K562 (cell line): ENCODE measurements around the gene TCFL5. TPM values are rescaled to one million over a fixed set of nuclear protein-coding genes. Genes with fewer than 3 reads are reported as not detected.

Source experiments
- ATAC-seq: fragments of 200-7000 bp; cut with Tn5 transposase; 3 replicates; pipeline ENCODE4 v1.9.1; 2020; ENCODE audit warnings: moderate library complexity
- BruUV-seq: library from RNA; stranded (reverse); fragments of 400-500 nt; replicated peaks from 2 replicates; lab custom pipeline; 2021; lab: Mats Ljungman, UMichigan
- CTCF ChIA-PET: fragments of 300-600 bp; formaldehyde crosslinking; extraction: SDS; loops from one replicate; lab custom pipeline; 2021; ENCODE audit warnings: low intra/inter-chr PET ratio; lab: Yijun Ruan, JAX
- POLR2A ChIA-PET: fragments of 300-600, 350-650 bp; sonication (Branson Sonifier 250); formaldehyde crosslinking; extraction: SDS; loops from one replicate; lab custom pipeline; 2021; ENCODE audit warnings: antibody characterized with exemption, inconsistent platforms; lab: Yijun Ruan, JAX
- DNase-seq, 4 experiments: peaks; one replicate each; pipeline versions ENCODE4 v3.0.0 to v3.0.0-alpha.2; 2011 to 2018; ENCODE audit warnings: low spot score in 3 of 4, mixed read lengths in 3 of 4; ENCODE audit errors: extremely low read depth in 1 of 4
- FAIRE-seq: peaks from 2 replicates; lab custom pipeline; 2011; peaks lifted over from hg19 to GRCh38; lab: Jason Lieb, UNC
- H2AFZ ChIP-seq: 2 replicates; pipeline ENCODE4 v1.6.0; 2011; ENCODE audit warnings: low read depth, low read length, control low read depth, inconsistent platforms
- H3K27ac ChIP-seq: fragments of 200-600 bp; 3 replicates; pipeline ENCODE4 v1.8.0; 2011; ENCODE audit warnings: low read depth, mild to moderate bottlenecking, control low read depth, inconsistent platforms, low read length, moderate library complexity, mixed read lengths; ENCODE audit errors: extremely low read depth
- H3K27me3 ChIP-seq, 2 experiments: fragments of 300-600 bp in 1 of 2; 2 replicates in 1 of 2; 3 replicates in 1 of 2; pipeline versions ENCODE4 v1.6.0 to v1.8.0; 2011; ENCODE audit warnings: inconsistent platforms in 2 of 2, low read length in 2 of 2, mild to moderate bottlenecking in 1 of 2, mixed read lengths in 1 of 2, moderate library complexity in 1 of 2; ENCODE audit not compliant: control insufficient read depth in 2 of 2, insufficient read depth in 2 of 2
- H3K36me3 ChIP-seq: fragments of 300-600 bp; 3 replicates; pipeline ENCODE4 v1.8.0; 2011; ENCODE audit warnings: mild to moderate bottlenecking, low read length, inconsistent platforms; ENCODE audit not compliant: control insufficient read depth, insufficient read depth
- H3K4me1 ChIP-seq, 2 experiments: fragments of 200-600 bp in 1 of 2; replicated peaks in 1 of 2; 2 replicates in 1 of 2; 3 replicates in 1 of 2; pipeline versions ENCODE4 v1.5.1 to v1.8.0; 2011; ENCODE audit warnings: inconsistent platforms in 2 of 2, low read length in 2 of 2, mild to moderate bottlenecking in 1 of 2, mixed read lengths in 1 of 2, moderate library complexity in 1 of 2; ENCODE audit not compliant: control insufficient read depth in 2 of 2, insufficient read depth in 2 of 2
- H3K4me2 ChIP-seq: 2 replicates; pipeline ENCODE4 v1.6.1; 2011; ENCODE audit warnings: low read length, control low read depth, inconsistent platforms, mixed read lengths; ENCODE audit not compliant: insufficient read depth
- H3K4me3 ChIP-seq: fragments of 200-600 bp; sonication (generic), shearing (Covaris generic); 2 replicates; pipeline ENCODE4 v1.5.1; 2016; ENCODE audit warnings: control low read depth, inconsistent platforms
- H3K79me2 ChIP-seq: fragments of 200-600 bp; 3 replicates; pipeline ENCODE4 v1.8.0; 2011; ENCODE audit warnings: low read length, inconsistent platforms; ENCODE audit not compliant: control insufficient read depth, insufficient read depth
- H3K9ac ChIP-seq, 2 experiments: 2 replicates each; pipeline versions ENCODE4 v1.6.0 to v1.6.1; 2011; ENCODE audit warnings: low read depth in 2 of 2, low read length in 2 of 2, control low read depth in 1 of 2, inconsistent platforms in 1 of 2, mild to moderate bottlenecking in 1 of 2, mixed read lengths in 1 of 2; ENCODE audit not compliant: insufficient read depth in 1 of 2
- H3K9me1 ChIP-seq: one replicate; pipeline ENCODE4 v1.6.0; 2011; ENCODE audit warnings: inconsistent platforms, mild to moderate bottlenecking, low read length, moderate library complexity; ENCODE audit not compliant: control insufficient read depth, insufficient read depth
- H3K9me3 ChIP-seq: replicated peaks from 2 replicates; pipeline ENCODE4 v1.5.1; 2011; ENCODE audit warnings: low read depth, low read length, inconsistent platforms; ENCODE audit not compliant: control insufficient read depth, insufficient read depth
- H4K20me1 ChIP-seq: replicated peaks from 2 replicates; pipeline ENCODE4 v1.6.1; 2011; ENCODE audit warnings: low read length, inconsistent platforms, mixed read lengths; ENCODE audit not compliant: control insufficient read depth, insufficient read depth
- CHD1 ChIP-seq: fragments of 200-600 bp; sonication (generic); IDR thresholded peaks from one replicate; pipeline ENCODE4 v1.6.1; 2012; ENCODE audit warnings: mild to moderate bottlenecking, moderate library complexity, low read length, inconsistent platforms
- CHD2 ChIP-seq: IDR thresholded peaks from 2 replicates; pipeline ENCODE4 v1.6.1; 2011; ENCODE audit warnings: low read depth, low read length
- FIP1L1 ChIP-seq: fragments of 200-400 bp; formaldehyde crosslinking; IDR thresholded peaks from 2 replicates; pipeline ENCODE4 v1.6.1; 2018; ENCODE audit warnings: mild to moderate bottlenecking, low read depth, low read length; ENCODE audit not compliant: poor library complexity, severe bottlenecking
- KLF13 ChIP-seq: fragments of 450-650 bp; IDR thresholded peaks from 2 replicates; pipeline ENCODE4 v1.6.1; 2016; ENCODE audit warnings: missing genetic modification characterization, low read depth, mild to moderate bottlenecking, missing compliant biosample characterization, moderate library complexity, borderline replicate concordance
- KLF6 ChIP-seq: fragments of 250-450 bp; sonication (Bioruptor Pico); IDR thresholded peaks from 2 replicates; pipeline ENCODE4 v1.4.0; 2020; ENCODE audit warnings: mild to moderate bottlenecking, moderate library complexity, borderline replicate concordance
- PML ChIP-seq: IDR thresholded peaks from 2 replicates; pipeline ENCODE4 v1.6.1; 2012; ENCODE audit warnings: low read length, inconsistent platforms
- RERE ChIP-seq: sonication (generic); formaldehyde crosslinking; IDR thresholded peaks from 2 replicates; pipeline ENCODE4 v1.8.0; 2023; ENCODE audit warnings: missing genetic modification reagents, mild to moderate bottlenecking, borderline replicate concordance
- SIN3A ChIP-seq, 2 experiments: fragments of 150-350 bp in 1 of 2; IDR thresholded peaks; 2 replicates each; pipeline ENCODE4 v1.6.1; 2011 to 2016; ENCODE audit warnings: borderline replicate concordance in 2 of 2, low read depth in 2 of 2, low read length in 2 of 2, mild to moderate bottlenecking in 2 of 2, moderate library complexity in 2 of 2; ENCODE audit not compliant: control insufficient read depth in 1 of 2
- SMARCE1 ChIP-seq: fragments of 450-650 bp; IDR thresholded peaks from 2 replicates; pipeline ENCODE4 v1.7.1; 2016; ENCODE audit warnings: mild to moderate bottlenecking
- ZNF398 ChIP-seq: fragments of 250-450 bp; sonication (Bioruptor Pico); IDR thresholded peaks from 2 replicates; pipeline ENCODE4 v1.8.0; 2021; ENCODE audit warnings: moderate library complexity, mild to moderate bottlenecking, inconsistent platforms
- ZNF699 ChIP-seq: fragments of 250-450 bp; sonication (Bioruptor Pico); IDR thresholded peaks from 2 replicates; pipeline ENCODE4 v1.8.0; 2021; ENCODE audit warnings: mild to moderate bottlenecking, moderate library complexity; ENCODE audit not compliant: insufficient replicate concordance
- WGBS: fragments of 100-300 bp; shearing (Covaris generic); methylation state at CpG from one replicate; pipeline ENCODE4 v1.1.6; 2016; ENCODE audit warnings: low coverage, mixed read lengths; ENCODE audit not compliant: insufficient coverage; ENCODE audit errors: missing lambda C conversion rate; 5-methylcytosine and 5-hydroxymethylcytosine counted together
- in situ Hi-C: fragments of 300-500 bp; cut with MboI; formaldehyde crosslinking; loops from 4 replicates; pipeline ENCODE4 v1.15.0; 2018; ENCODE audit warnings: inconsistent platforms, mixed read lengths
- intact Hi-C: fragments of 100-400 bp; cut with micrococcal nuclease; formaldehyde crosslinking; loops from 2 replicates; pipeline ENCODE4 v1.14.2; 2022
- polyA plus RNA-seq, 8 experiments: library from polyadenylated mRNA; depleted of rRNA in 4 of 8; stranded (reverse) in 5 of 8; unstranded in 3 of 8; fragments of >200 nt; fragmentation: Nextera tagmentation in 2 of 8; fragmentation: Illumina TruSeq in 1 of 8; extraction: Ambion mirVana in 2 of 8; extraction: Trizol in 1 of 8; gene quantifications; 2 replicates each; pipeline versions ENCODE4 v1.2.1 to v1.2.3, GENCODE V29; 2011 to 2014; ENCODE audit warnings: inconsistent platforms in 1 of 8, missing spikeins in 1 of 8
- total RNA-seq, 7 experiments: library from RNA; depleted of rRNA in 6 of 7; stranded (reverse); fragments of >200 nt in 6 of 7; fragmentation: Illumina TruSeq in 2 of 7; extraction: Trizol in 2 of 7; gene quantifications; 2 replicates each; pipeline versions ENCODE4 v1.2.1 to v1.2.3, GENCODE V29; 2011 to 2021; ENCODE audit warnings: low replicate concordance in 1 of 7

TCFL5 gene
- total and polyA plus RNA-seq, 9 of the 15 experiments (the other 6 are each of a cell fraction or from before 2014, with no cell fraction given): 1.00 to 12.6 (median 9.1) TPM

DNA sequence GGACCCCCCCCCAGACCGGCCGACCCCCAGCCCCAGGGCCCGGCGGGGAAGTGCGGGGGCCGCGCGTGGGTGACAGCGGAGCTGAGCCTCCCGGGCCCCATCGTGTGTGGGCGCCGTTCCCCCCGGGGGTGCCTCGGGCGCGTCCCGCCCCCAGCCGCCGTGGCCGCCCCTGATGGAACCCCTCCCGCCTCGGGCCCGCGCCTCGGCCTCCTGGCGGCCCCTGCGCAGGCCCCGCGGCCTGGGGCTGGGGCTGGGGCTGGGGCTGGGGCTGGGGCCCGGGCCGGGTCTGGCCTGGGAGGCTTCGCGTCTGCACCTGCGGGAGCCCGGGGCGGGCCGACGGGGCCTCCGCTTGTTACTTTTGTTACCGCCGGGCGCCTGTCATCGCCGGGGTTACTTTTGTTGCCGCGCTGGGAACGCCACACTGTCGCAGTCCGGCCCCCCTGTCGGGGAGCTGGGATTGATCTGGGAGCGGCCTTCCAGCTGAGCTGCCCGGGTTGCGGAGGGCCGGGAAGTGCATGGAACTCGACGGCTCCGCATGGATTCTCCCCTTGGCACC, 56.4 kb downstream of the TCFL5 start (continued):
- TF ChIP-seq CHD1 (peak; percentile 20), FIP1L1 (peak; percentile 38), SIN3A (IDR thresholded peaks at IDR 0.05; ENCODE audit: borderline replicate concordance in 2 of 2, control insufficient read depth in 1 of 2, low read depth in 2 of 2, low read length in 2 of 2) (0 out of 4 replicates have a peak, but pooled peaks of 1 of the 2 experiments have one; percentile 34)
- TF ChIP-seq, all 486 proteins: peak for 10

- Histone ChIP-seq H3K27me3 (no peaks in the 10 kb centered on the region), H3K4me3 (peak within 1 kb of the TSS; percentile 93), H4K20me1 (peaks cover 4% of the 10 kb centered on the region), H3K9ac (peak within 1 kb of the TSS; percentile 81 to 98), H3K36me3 (peaks cover 47% of the 10 kb centered on the region; the same call in 2 of the 3 replicates), H3K4me2 (peak within 1 kb of the TSS; percentile 93), H3K9me1 (no peaks in the 10 kb centered on the region), H3K4me1 (peaks cover 11 to 50% of the 10 kb centered on the region in 2 experiments), H3K27ac (peak within 1 kb of the TSS; percentile 84; the same call in 2 of the 3 replicates), H2AFZ (peak within 1 kb of the TSS; percentile 88), H3K9me3 (no peaks in the 10 kb centered on the region), H3K79me2 (peaks cover 25% of the 10 kb centered on the region)
- ChIA-PET CTCF (interaction anchor here (0.6 kb wide), 1 partner anchor 136 kb away, joined by 3 read pairs; no protein-coding TSS in a partner anchor), POLR2A (interaction anchor here (0.6 to 0.7 kb wide), 2 partner anchors 11 to 50 kb away, joined by 3 read pairs; no protein-coding TSS in a partner anchor)
- ATAC-seq (peak; percentile 52), FAIRE-seq (no peak), DNase-seq (peak; percentile 76 to 91 (median 90))
- BruUV-seq: no TSS peak
- intact Hi-C loops: loop anchor here (5.0 kb wide), 2 partner anchors 137 to 182 kb away; no protein-coding TSS in a partner anchor
- in situ Hi-C loops: loop anchor here (10.0 kb wide), 1 partner anchor 310 kb away; no protein-coding TSS in a partner anchor
- WGBS: under 1% methylated on average over 18 of the region's 77 CpGs
- TF ChIP-seq ZNF398 (no peak), RERE (CRISPR knock-in tag) (no peak), KLF13 (tag) (no peak), PML (no peak), ZNF699 (CRISPR knock-in tag) (no peak), SMARCE1 (no peak), CHD2 (no peak), KLF6 (CRISPR knock-in tag) (no peak)
Observed at GRCh38 chr20:62804627-62805154, 56.9 kb downstream of the TCFL5 start, which contains the start of gene OGFR. TSS of gene OGFR (plus strand) at chr20:62804835. CDS start at chr20:62804860, 25 bp downstream.
